ENCODE measurements around the gene ZNF219. TPM values are rescaled to one million over a fixed set of nuclear protein-coding genes. Genes with fewer than 3 reads are reported as not detected.

Gene ZNF219
- total RNA-seq, 1 experiment from 2014 or later, result 84.5 TPM

DNA sequence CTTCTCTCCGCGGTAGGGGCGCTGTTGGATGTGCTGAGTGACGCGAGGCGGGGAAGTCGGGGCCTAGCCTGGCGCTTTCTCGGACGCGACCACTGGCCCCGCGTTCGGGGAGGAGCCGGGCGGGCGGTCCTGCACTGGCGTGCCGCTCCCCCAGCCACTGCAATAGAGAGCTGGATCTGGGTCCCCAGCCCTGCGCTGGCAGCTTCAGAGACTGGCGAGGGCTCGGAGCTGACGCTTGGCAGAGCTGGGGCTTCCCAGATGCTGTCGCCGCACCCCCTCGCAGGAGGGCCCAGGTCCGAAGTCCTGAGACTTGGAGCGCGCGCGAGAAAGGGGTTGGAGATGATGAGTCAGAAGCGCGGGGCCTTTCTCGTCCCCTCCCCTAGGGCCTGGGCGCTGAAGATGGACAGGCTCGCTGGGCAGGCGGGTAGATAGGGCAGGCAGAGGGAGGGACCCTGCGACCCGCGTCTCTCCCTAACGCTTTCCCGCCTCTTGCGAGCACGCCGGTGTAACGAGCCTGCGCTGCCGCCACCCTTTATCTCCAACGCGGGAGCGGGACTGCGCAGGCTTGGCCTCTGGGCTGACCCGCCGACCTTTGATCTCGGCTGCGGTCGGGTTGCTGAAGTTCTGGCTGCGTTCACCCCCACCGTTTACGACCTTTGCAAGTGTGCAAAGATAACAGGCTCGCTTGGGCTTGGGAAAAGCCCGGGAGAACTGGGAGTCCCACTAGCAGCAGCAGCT lies 5.4 kb upstream of the ZNF219 start:
- Histone ChIP-seq H2BK5ac (ENCODE audit: insufficient read length, low read length) (peak overlapping the region; percentile 47), H3K27me3 (ENCODE audit: insufficient read depth, low read length) (no peaks in the 10 kb centered on the region), H3K79me2 (ENCODE audit: insufficient read depth, low read length) (no peaks in the 10 kb centered on the region; the same call in 1 of the 2 replicates), H3K4me2 (ENCODE audit: insufficient read depth, insufficient read length, low read length) (peak overlapping the region; percentile 89), H4K8ac (replicated peaks; ENCODE audit: insufficient read length, low read depth, low read length) (peak overlapping the region; percentile 56), H3K27ac (ENCODE audit: insufficient read length, low read depth, low read length) (peak overlapping the region; percentile 73), H4K91ac (ENCODE audit: insufficient read length, low read depth, low read length) (peak overlapping the region; percentile 71), H4K20me1 (ENCODE audit: control insufficient read depth, insufficient read depth, insufficient read length) (peaks cover 3% of the 10 kb centered on the region), H3K56ac (ENCODE audit: insufficient read length, low read depth, low read length) (no peak overlapping the region), H2AFZ (ENCODE audit: low read length) (no peak overlapping the region), H2BK120ac (ENCODE audit: low read depth, low read length, poor library complexity, severe bottlenecking) (peak overlapping the region; percentile 67), H3K79me1 (ENCODE audit: insufficient read depth, low read depth, low read length, poor library complexity, severe bottlenecking) (no peaks in the 10 kb centered on the region), H3K4ac (ENCODE audit: low read depth, low read length) (no peak overlapping the region; the same call in 1 of the 2 replicates), H2BK20ac (ENCODE audit: low read depth, low read length, poor library complexity, severe bottlenecking) (no peak overlapping the region), H3K18ac (ENCODE audit: insufficient read length, low read depth, low read length) (peak overlapping the region; percentile 99), H4K5ac (ENCODE audit: insufficient read length, low read depth, low read length) (peak overlapping the region; percentile 55), H3T11ph (ENCODE audit: low read length) (no peak overlapping the region), H3K9me3 (ENCODE audit: control insufficient read depth, low read depth, low read length) (no peaks in the 10 kb centered on the region), H3K4me1 (ENCODE audit: insufficient read depth, low read length) (peaks cover 14% of the 10 kb centered on the region; the same call in 1 of the 2 replicates), H3K23me2 (ENCODE audit: insufficient read length, low read depth, low read length, poor library complexity, severe bottlenecking) (peaks cover 18% of the 10 kb centered on the region), H2BK12ac (ENCODE audit: insufficient read length, low read depth, low read length) (no peak overlapping the region), H3K14ac (ENCODE audit: insufficient read depth, low read length) (peak overlapping the region; percentile 99), H3K23ac (ENCODE audit: insufficient read length, low read depth, low read length) (no peak overlapping the region), H2BK15ac (ENCODE audit: low read depth, low read length) (no peak overlapping the region), H2AK5ac (ENCODE audit: insufficient read length, low read length) (no peak overlapping the region), H3K9ac (ENCODE audit: extremely low read depth, insufficient read length, low read length) (peak overlapping the region; percentile 97)
- H3K27me3 Mint-ChIP-seq (ENCODE audit: low read depth), result no peaks in the 10 kb centered on the region; the same call in 1 of the 2 replicates
- DNase-seq, result peak; percentile 95
- peak overlapping the region; percentile 87 to 98 (median 98) for H3K27ac Mint-ChIP-seq
- H3K4me1 Mint-ChIP-seq, result peaks cover 66 to 75% of the 10 kb centered on the region in 2 experiments
- H3K36me3 Mint-ChIP-seq (ENCODE audit: insufficient read depth in 1 of 3, low read depth in 3 of 3), result 0 out of 7 replicates have a peak, but pooled peaks cover 0 to 3% (median 0%) of the 10 kb centered on the region in 3 experiments
- peak overlapping the region; percentile 83 to 99 for H3K4me3 Mint-ChIP-seq
- peak; percentile 76 for TF ChIP-seq CTCF (conservative IDR thresholded peaks at IDR 0.05)
- no peaks in the 10 kb centered on the region; a peak in 1 of 5 replicates for H3K9me3 Mint-ChIP-seq
- WGBS (ENCODE audit: extremely low coverage, insufficient read length, low lambda C conversion rate), result no CpG with 5 or more reads among the region's 62 CpGs

Data from H9 (cell line).